HG03571 (cell line): ENCODE data around the gene ADCY2.

Experiments used
- ATAC-seq: cut with Tn5 transposase; IDR thresholded peaks from one replicate; pipeline ENCODE4 v1.9.1; 2021; ENCODE audit not compliant: unreplicated experiment

The ADCY2 gene

DNA sequence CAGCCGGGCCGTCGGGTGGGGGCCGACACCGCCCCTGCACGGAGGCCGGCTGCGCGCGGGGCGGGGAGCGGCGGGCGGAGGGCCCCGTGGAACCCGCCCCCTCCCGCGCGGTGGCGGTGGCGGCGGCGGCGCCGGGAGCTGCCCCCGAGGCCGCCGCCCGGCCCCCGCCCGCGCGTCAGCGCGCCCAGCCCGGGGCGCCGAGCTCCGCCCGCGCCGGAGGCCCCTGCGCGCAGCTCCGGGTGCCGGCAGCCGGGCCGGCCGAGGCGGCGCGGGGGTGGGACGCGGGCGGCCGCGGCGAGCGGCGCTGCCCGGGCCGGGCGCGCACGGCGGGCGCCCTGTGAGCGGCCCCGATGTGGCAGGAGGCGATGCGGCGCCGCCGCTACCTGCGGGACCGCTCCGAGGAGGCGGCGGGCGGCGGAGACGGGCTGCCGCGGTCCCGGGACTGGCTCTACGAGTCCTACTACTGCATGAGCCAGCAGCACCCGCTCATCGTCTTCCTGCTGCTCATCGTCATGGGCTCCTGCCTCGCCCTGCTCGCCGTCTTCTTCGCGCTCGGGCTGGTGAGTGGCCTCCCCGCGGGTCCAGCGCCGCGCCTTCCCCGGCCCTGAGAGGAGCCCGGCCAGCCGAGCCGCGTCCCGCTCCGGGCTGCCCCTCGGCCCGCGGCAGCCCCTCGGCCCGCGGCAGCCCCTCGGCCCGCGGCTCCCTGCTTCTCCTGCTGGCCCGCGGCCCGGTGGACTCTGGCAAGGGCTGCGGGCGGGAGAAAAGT, at the start of gene ADCY2:
TSS of gene ADCY2 (plus strand) at position 192 of the 766 bp plus-strand sequence. CDS start at position 351, 159 bp downstream.
- no peak for ATAC-seq

GRCh38 chr5:7347377-7347776, 48.6 kb upstream of the ADCY2 start:
- ATAC-seq = no peak

DNA sequence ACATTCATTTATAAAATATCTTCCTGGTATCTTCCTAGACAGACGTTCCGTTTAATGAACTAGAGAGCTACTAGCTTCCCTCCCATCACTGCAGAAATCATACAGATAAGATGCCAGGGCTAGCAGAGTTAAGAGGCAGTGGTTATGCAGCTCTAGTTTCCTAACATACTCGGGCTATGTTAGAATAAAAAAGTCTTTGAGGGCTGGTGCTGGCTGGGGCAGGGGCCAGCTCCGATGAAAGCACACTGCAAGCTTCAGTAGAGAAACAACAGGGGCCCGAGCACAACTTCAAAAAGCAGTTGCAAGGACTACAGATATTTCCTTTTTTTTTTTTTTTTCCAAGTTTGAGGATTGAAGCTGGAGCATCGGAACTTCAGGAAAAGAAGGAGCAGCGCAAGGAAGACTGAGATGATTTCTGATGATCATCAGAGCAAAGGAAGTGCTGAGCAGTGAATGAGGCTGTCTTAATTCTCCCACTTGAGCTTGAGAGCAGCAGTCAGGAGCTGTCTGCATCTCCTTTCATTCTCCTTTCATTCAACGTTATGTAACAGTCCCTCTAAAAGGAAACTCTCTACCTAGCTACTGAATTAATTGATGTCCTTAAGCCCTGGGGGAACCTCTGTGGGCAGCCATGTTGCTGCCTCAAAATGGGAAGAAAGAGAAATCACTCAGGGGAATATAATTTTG, 47.6 kb upstream of the ADCY2 start:
- ATAC-seq = no peak

DNA sequence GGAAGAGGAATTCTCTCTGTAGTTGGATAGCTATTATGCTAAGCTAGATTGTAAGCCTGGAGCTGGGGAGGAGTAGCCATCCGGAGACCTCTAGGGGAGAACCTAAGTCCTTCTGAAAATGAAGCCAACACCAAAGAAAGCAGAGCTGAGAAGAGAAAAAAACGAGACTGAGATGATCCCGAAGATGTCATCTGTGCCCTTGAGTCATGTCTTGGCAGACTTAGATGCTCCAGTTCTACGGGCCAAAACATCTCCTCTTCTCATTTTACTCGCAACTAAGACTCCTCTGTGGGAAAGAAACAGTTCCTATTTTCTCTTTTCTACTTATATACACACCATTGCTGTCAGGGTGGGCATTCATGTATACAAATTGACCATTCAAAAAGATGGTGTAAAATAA, 34.3 kb upstream of the ADCY2 start:
- ATAC-seq = no peak

- no peak for ATAC-seq
These were observed 32.8 kb upstream of the ADCY2 start for GRCh38 chr5:7363067-7363677.

- no peak for ATAC-seq
These were observed 31.6 kb upstream of the ADCY2 start for GRCh38 chr5:7364226-7364875.

DNA sequence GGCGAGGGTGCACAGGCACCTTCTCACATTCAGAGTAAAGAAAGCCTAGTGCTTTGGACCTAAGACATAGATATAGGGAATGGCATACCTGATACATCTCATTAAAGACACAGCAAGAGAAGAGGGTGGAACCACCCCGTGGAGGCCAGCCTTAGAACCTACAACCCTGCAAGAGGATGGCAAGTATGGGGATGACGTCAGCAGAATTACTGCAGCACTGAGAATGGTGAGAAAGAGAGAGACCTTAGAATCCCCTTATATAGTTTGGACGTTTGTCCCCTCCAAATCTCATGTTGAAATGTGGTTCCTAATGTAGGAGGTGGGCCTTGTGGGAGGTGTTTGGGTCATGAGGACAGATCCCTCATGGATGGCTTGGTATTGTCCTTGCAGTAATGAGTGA, 28.2 kb upstream of the ADCY2 start:
- no peak for ATAC-seq

- no peak for ATAC-seq
These were observed 23.5 kb upstream of the ADCY2 start for GRCh38 chr5:7372399-7372798.

- ATAC-seq = no peak
These were observed 21.8 kb upstream of the ADCY2 start for GRCh38 chr5:7374186-7374585.

- ATAC-seq = no peak
These were observed 20.5 kb upstream of the ADCY2 start for GRCh38 chr5:7375457-7375856.

GRCh38 chr5:7376871-7377270, 19.1 kb upstream of the ADCY2 start:
- no peak for ATAC-seq

DNA sequence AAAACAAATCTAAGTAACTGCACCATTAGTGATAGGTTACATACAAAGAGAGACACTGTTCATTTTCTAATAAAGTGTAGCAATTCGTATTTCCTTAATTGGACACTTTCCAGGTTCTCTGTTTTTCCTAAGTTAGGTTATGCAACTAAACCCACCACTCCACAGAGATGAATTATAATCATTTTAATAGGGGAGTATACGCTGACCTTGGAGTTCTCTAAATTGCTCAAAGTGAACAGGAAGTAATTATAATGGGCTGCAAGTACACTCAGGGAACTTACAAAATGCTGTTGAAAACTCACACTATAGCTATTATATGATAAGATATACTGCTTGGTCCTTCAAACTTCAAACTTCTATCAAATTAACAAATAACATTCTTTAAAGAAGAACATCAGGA, 18.2 kb upstream of the ADCY2 start:
- ATAC-seq = no peak

GRCh38 chr5:7382588-7382987, 13.3 kb upstream of the ADCY2 start:
- no peak for ATAC-seq

- no peak for ATAC-seq
These were observed 10.3 kb upstream of the ADCY2 start for GRCh38 chr5:7385681-7386080.

DNA sequence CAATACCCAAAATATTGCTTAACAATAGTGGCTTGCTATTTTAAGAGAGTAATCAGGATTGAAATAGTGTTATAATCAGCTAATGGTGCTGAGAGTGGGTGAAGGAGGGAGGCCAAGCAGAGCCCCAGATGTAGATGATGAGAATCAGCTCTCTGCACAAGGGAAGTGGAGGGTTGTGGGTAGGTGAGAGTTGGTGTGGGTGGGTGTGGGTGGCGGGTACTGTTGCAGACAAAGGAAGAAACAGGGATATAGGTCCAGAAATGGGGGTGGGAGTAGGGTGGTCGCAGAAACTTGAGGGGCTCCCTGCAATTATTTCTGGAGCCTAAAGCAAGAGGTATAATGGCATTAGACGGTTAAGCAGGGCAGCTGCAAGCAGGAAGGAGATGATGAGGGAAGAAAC, 7.4 kb upstream of the ADCY2 start:
- ATAC-seq = no peak

DNA sequence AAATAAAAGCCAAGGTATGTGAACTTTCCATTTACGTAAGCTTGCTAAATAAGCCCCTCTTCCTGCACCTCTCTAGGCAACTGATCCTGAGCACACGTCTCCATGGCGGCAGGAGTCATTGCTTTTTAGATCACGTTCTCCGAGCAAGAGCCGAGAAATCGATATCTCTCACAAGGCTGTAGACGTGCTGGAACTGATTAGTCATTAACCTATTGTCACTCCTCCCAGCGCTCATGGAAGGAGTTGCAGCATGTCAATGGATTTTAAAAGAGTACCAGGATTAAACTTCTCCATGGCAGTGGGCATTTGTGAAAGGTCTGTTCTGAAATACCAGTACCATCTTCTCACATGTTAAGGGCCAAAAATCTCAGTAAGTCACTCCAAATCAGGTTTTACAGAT, 4.7 kb upstream of the ADCY2 start:
- ATAC-seq = no peak

DNA sequence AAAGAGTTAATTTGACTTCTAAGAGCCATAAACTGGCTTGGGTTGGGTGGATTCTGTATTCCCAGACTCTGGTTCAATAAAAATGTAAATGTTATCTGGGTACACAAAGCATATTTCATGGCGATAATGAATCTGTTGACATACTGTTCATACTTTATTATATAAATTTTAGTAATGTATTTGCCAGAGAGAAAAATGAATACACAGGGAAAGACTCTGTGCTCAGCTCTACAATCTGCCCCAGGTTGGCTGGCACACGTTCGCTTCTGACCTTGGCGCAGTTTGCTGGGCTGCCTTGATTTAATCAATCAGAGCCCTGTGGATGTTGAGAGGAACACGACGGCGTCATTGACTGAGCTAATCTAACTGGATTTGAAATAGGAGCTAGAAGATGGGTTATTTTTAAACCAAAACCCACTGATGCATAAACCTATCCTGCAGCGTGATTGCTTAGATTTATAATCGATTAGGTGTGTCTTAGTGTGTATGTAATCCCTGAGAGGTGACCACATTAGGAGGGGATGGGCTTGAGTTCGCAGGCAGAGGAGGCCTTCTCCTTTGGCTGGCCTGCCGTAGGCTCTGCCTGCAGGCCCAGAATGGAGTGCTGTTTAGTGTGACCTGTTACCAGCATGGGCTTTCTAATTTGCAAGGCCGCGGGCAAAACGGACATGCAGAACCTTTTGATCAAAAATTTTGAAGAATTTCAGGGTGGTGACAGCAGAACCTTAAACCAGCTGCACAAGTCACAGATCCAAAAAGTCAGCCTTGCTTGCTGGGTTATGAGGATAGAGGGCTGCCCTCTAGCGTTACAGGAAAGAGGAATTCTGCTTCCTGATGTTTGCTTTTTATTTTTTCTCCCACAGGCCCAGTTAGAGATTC, 3.9 kb upstream of the ADCY2 start:
- ATAC-seq = no peak

- ATAC-seq = no peak
These were observed 3.3 kb upstream of the ADCY2 start for GRCh38 chr5:7392693-7393024.

DNA sequence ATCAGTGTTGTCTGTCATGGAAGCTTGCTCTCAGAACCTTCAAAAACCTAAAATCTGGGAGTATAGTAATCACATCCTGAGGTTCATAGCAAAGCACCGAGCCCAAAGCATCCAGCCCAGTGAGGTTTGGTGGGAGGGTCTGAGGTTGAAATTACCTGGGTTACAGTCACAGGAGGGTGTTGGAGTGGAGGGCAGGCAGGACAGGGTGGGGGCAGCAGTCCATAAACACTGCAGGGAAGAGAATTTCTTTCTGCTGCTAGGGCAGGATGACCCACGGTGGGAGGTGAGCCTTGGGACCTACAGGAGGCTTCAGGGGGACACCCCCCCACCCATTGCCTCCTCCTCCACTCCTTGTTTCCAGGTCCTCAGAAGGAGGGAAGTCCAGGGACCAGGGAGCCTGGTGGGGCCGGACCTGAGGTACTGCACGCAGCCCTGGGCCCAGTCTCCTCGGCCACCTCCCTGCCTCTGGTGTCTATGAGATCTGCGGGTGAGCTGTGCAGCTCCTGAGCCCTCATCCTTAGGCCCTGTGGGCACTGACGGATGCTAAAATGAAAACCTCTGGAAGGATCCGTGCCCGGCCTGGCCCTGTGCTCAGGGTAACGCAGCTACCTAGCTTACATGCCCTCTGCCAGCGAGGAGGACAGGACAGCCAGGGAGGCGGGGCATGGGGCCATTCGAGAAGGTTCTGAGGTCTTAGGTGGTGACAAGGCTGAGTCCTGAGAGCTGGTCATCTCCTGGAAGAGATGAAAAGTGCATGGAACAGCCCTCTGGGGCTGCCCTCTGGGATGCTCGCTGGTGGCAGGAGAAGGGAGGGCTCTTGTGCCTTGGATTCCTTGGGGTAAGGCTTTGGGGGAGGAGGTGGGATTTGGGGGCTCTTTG, 1.8 kb upstream of the ADCY2 start:
- no peak for ATAC-seq

- no peak for ATAC-seq
These were observed 978 bp upstream of the ADCY2 start for GRCh38 chr5:7394889-7395431.
